OCI-LY1 (cell line): ENCODE data around the gene PLA2G7.

Experiments used
- EZH2 ChIP-seq: fragments of 200-600 bp; sonication (generic), shearing (Covaris generic); IDR thresholded peaks from 2 replicates; pipeline ENCODE4 v1.8.0; 2017; ENCODE audit warnings: borderline replicate concordance, mixed run types, mild to moderate bottlenecking, antibody characterized with exemption, low read length, moderate library complexity, mixed read lengths
- TF ChIP-seq, protein P1 (sequence below): fragments of 200-600 bp; sonication (generic), shearing (Covaris generic); IDR thresholded peaks from 2 replicates; pipeline ENCODE4 v1.5.1; 2017; ENCODE audit warnings: mild to moderate bottlenecking, antibody characterized with exemption, low read length, moderate library complexity, mixed read lengths

DNA sequence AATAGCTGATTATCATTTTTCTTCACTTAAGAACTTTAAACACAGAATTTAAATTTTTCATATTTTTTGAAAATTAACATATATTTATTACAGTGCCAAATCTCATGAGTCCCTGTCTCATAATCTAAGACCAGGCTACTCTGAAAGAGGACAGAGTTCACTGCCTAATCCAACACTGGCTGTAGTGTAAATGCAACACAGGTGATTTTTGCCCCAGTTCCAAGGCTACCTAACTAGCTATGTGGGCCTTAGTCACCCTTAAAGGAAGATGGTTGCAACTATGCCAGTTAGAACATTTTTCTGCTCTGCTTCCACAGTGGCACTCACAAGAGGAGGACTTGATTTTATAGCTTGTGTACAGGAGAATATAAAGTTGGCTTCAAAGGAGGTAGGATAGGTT, 77.5 kb downstream of the PLA2G7 start:
- TF ChIP-seq, protein P1, sequence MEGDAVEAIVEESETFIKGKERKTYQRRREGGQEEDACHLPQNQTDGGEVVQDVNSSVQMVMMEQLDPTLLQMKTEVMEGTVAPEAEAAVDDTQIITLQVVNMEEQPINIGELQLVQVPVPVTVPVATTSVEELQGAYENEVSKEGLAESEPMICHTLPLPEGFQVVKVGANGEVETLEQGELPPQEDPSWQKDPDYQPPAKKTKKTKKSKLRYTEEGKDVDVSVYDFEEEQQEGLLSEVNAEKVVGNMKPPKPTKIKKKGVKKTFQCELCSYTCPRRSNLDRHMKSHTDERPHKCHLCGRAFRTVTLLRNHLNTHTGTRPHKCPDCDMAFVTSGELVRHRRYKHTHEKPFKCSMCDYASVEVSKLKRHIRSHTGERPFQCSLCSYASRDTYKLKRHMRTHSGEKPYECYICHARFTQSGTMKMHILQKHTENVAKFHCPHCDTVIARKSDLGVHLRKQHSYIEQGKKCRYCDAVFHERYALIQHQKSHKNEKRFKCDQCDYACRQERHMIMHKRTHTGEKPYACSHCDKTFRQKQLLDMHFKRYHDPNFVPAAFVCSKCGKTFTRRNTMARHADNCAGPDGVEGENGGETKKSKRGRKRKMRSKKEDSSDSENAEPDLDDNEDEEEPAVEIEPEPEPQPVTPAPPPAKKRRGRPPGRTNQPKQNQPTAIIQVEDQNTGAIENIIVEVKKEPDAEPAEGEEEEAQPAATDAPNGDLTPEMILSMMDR: no peak
- TF ChIP-seq EZH2: no peak
